SK-N-SH (cell line): ENCODE results near the gene SAPCD2. TPM values are rescaled to one million over a fixed set of nuclear protein-coding genes. Genes with fewer than 3 reads are reported as not detected.

Experiments used
- CTCF ChIA-PET: fragments of 300-600, 350-600 bp; formaldehyde crosslinking; extraction: SDS; loops from one replicate; lab custom pipeline; 2021; lab: Yijun Ruan, JAX
- POLR2A ChIA-PET: fragments of 350-600 bp; sonication (Branson Sonifier 250); formaldehyde crosslinking; extraction: SDS; loops from one replicate; lab custom pipeline; 2020; ENCODE audit warnings: antibody characterized with exemption, inconsistent platforms; lab: Yijun Ruan, JAX
- DNase-seq: peaks from one replicate; pipeline ENCODE4 v3.0.0; 2012
- H2AFZ ChIP-seq: fragments of 200-600 bp; sonication (generic); 2 replicates; pipeline ENCODE4 v1.8.1; 2016; ENCODE audit warnings: antibody characterized with exemption, mild to moderate bottlenecking, low read depth
- H3F3A ChIP-seq: fragments of 200-600 bp; sonication (generic); replicated peaks from 2 replicates; pipeline ENCODE3; 2016; ENCODE audit warnings: antibody characterized with exemption, mild to moderate bottlenecking; ENCODE audit not compliant: insufficient read depth
- H3K27ac ChIP-seq, 2 experiments: fragments of 200-500 bp in 1 of 2; fragments of 200-600 bp in 1 of 2; sonication (Bioruptor generic) in 1 of 2; sonication (generic), shearing (Covaris generic) in 1 of 2; 2 replicates each; pipeline versions ENCODE4 v1.5.1 to v1.6.1; 2014 to 2016; ENCODE audit warnings: low read depth in 2 of 2, inconsistent platforms in 1 of 2, low read length in 1 of 2, mild to moderate bottlenecking in 1 of 2, mixed read lengths in 1 of 2
- H3K27me3 ChIP-seq: fragments of 200-600 bp; sonication (generic), shearing (Covaris generic); 2 replicates; pipeline ENCODE4 v1.6.1; 2016; ENCODE audit warnings: mixed run types; ENCODE audit not compliant: insufficient read depth
- H3K36me3 ChIP-seq, 2 experiments: fragments of 200-500 bp in 1 of 2; fragments of 200-600 bp in 1 of 2; sonication (Bioruptor generic) in 1 of 2; sonication (generic) in 1 of 2; replicated peaks in 1 of 2; 2 replicates each; pipeline versions ENCODE3 to v1.5.1; 2014 to 2016; ENCODE audit warnings: low read length in 1 of 2, mild to moderate bottlenecking in 1 of 2; ENCODE audit not compliant: insufficient read depth in 2 of 2, control insufficient read depth in 1 of 2
- H3K4me1 ChIP-seq, 2 experiments: fragments of 200-500 bp in 1 of 2; fragments of 200-600 bp in 1 of 2; sonication (Bioruptor generic) in 1 of 2; sonication (generic), shearing (Covaris generic) in 1 of 2; 2 replicates each; pipeline versions ENCODE4 v1.5.1 to v1.6.1; 2014 to 2016; ENCODE audit warnings: low read depth in 1 of 2, low read length in 1 of 2, mixed run types in 1 of 2; ENCODE audit not compliant: insufficient read depth in 2 of 2, control insufficient read depth in 1 of 2
- H3K4me2 ChIP-seq: fragments of 200-600 bp; sonication (generic), shearing (Covaris generic); 2 replicates; pipeline ENCODE4 v1.6.1; 2017; ENCODE audit warnings: mixed run types
- H3K4me3 ChIP-seq, 2 experiments: fragments of 200-500 bp in 1 of 2; fragments of 200-600 bp in 1 of 2; sonication (Bioruptor generic) in 1 of 2; sonication (generic), shearing (Covaris generic) in 1 of 2; 2 replicates each; pipeline versions ENCODE4 v1.5.1 to v1.8.1; 2014 to 2016; ENCODE audit warnings: low read depth in 2 of 2, inconsistent platforms in 1 of 2, low read length in 1 of 2, mild to moderate bottlenecking in 1 of 2, mixed read lengths in 1 of 2, moderate library complexity in 1 of 2
- H3K79me2 ChIP-seq: fragments of 200-600 bp; sonication (generic); 2 replicates; pipeline ENCODE4 v1.8.1; 2017; ENCODE audit warnings: mild to moderate bottlenecking; ENCODE audit not compliant: insufficient read depth
- H3K9ac ChIP-seq: fragments of 200-600 bp; sonication (generic); 2 replicates; pipeline ENCODE4 v1.6.1; 2017; ENCODE audit warnings: mixed run types
- H3K9me2 ChIP-seq: fragments of 200-600 bp; sonication (generic); 2 replicates; pipeline ENCODE4 v1.6.1; 2017; ENCODE audit warnings: mixed run types
- H3K9me3 ChIP-seq: fragments of 200-600 bp; sonication (generic); 2 replicates; pipeline ENCODE4 v1.6.1; 2017; ENCODE audit warnings: mixed run types, mild to moderate bottlenecking, moderate library complexity
- H4K20me1 ChIP-seq: fragments of 200-600 bp; sonication (generic); 2 replicates; pipeline ENCODE4 v1.6.1; 2017; ENCODE audit warnings: mild to moderate bottlenecking, mixed run types; ENCODE audit not compliant: insufficient read depth
- EZH2phosphoT487 ChIP-seq: fragments of 200-600 bp; sonication (generic); IDR thresholded peaks from 2 replicates; pipeline ENCODE4 v1.6.1; 2017; ENCODE audit warnings: low read depth, mixed run types, mild to moderate bottlenecking, antibody characterized with exemption, moderate library complexity, borderline replicate concordance
- FOXJ3 ChIP-seq: sonication (generic); formaldehyde crosslinking; IDR thresholded peaks from 2 replicates; pipeline ENCODE4 v1.5.1; 2020; ENCODE audit warnings: mild to moderate bottlenecking, missing genetic modification reagents
- FOXM1 ChIP-seq: IDR thresholded peaks from 2 replicates; pipeline ENCODE4 v1.4.0; 2012; ENCODE audit warnings: low read depth, mild to moderate bottlenecking
- GABPA ChIP-seq: IDR thresholded peaks from 2 replicates; pipeline ENCODE4 v1.4.0; 2012; ENCODE audit warnings: low read depth, mild to moderate bottlenecking
- MEF2A ChIP-seq: IDR thresholded peaks from 2 replicates; pipeline ENCODE4 v1.4.0; 2012; ENCODE audit warnings: low read depth, borderline replicate concordance
- MXI1 ChIP-seq: IDR thresholded peaks from 2 replicates; pipeline ENCODE4 v1.6.1; 2012; ENCODE audit warnings: mild to moderate bottlenecking, low read depth, low read length, improper control_type of control experiment
- NRF1 ChIP-seq: IDR thresholded peaks from 2 replicates; pipeline ENCODE4 v1.6.1; 2012; ENCODE audit warnings: low read depth, mild to moderate bottlenecking, low read length
- POLR2AphosphoS5 ChIP-seq: IDR thresholded peaks from 2 replicates; pipeline ENCODE4 v1.6.1; 2012; ENCODE audit warnings: low read depth, low read length
- RAD21 ChIP-seq: IDR thresholded peaks from 2 replicates; pipeline ENCODE4 v1.6.1; 2012; ENCODE audit warnings: mild to moderate bottlenecking, low read length
- RXRA ChIP-seq: IDR thresholded peaks from 2 replicates; pipeline ENCODE4 v1.4.0; 2012; ENCODE audit warnings: low read depth, mild to moderate bottlenecking, borderline replicate concordance
- SIN3A ChIP-seq: IDR thresholded peaks from 2 replicates; pipeline ENCODE4 v1.6.1; 2012; ENCODE audit warnings: low read depth, mild to moderate bottlenecking, low read length, moderate library complexity, borderline replicate concordance
- TAF1 ChIP-seq: IDR thresholded peaks from 2 replicates; pipeline ENCODE4 v1.6.1; 2012; ENCODE audit warnings: low read depth, mild to moderate bottlenecking, low read length, moderate library complexity, borderline replicate concordance
- TEAD4 ChIP-seq: IDR thresholded peaks from 2 replicates; pipeline ENCODE4 v1.4.0; 2012; ENCODE audit warnings: mild to moderate bottlenecking, borderline replicate concordance; ENCODE audit not compliant: insufficient read depth
- WGBS: methylation state at CpG from one replicate; pipeline ENCODE4 v1.1.6; 2017; ENCODE audit warnings: low lambda C conversion rate; 5-methylcytosine and 5-hydroxymethylcytosine counted together
- polyA plus RNA-seq, 3 experiments: library from polyadenylated mRNA; depleted of rRNA; stranded (reverse); fragments of >200 nt; gene quantifications; 2 replicates each; pipeline ENCODE4 v1.2.3, GENCODE V29; 2012
- TF ChIP-seq, protein P1 (sequence below): IDR thresholded peaks from 2 replicates; pipeline ENCODE4 v1.4.0; 2012; ENCODE audit warnings: low read depth
- TF ChIP-seq, protein P2 (sequence below): IDR thresholded peaks from 2 replicates; pipeline ENCODE4 v1.6.1; 2012; ENCODE audit warnings: mild to moderate bottlenecking, low read depth, low read length, moderate library complexity
- TF ChIP-seq, protein P3 (sequence below): fragments of 200-600 bp; sonication (generic); IDR thresholded peaks from 2 replicates; pipeline ENCODE4 v1.6.1; 2017; ENCODE audit warnings: antibody characterized with exemption, mild to moderate bottlenecking, moderate library complexity
- TF ChIP-seq, protein P4 (sequence below): fragments of 150-350 bp; IDR thresholded peaks from 2 replicates; pipeline ENCODE4 v1.6.1; 2017; ENCODE audit warnings: antibody characterized with exemption, low read length, low read depth, borderline replicate concordance
- TF ChIP-seq, protein P5 (sequence below): fragments of 150-350 bp; IDR thresholded peaks from 2 replicates; pipeline ENCODE4 v1.6.1; 2016; ENCODE audit warnings: mild to moderate bottlenecking, low read depth, low read length

The SAPCD2 gene
- polyA plus RNA-seq, 1 of the 3 experiments (the other 2 are of a cell fraction), result 6.0 TPM

DNA sequence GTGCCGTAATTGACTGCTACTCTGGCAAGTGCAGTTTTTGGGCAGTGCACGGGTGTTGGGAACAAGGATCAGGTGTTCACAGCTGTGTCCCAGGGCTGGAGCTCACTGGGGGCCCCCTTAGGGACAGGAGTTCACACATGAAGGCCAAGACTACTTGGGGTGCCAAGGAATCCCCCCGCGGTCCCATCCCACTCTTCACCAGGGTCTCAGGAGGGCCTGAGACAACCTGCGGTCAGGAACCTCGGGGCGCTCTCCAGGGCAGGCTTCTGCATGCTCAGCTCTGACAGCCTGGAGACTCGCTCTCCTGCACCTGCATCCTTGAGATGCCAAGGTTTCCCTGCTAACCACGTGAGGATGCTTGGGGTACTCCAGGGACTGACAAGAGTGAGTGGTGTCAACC is 14.2 kb upstream of the SAPCD2 start:
- peak overlapping the region in 1 of 2 experiments; percentile 85; a peak in 2 of 4 replicates for H3K27ac ChIP-seq
- H3F3A ChIP-seq, result peaks cover 18% of the 10 kb centered on the region
- WGBS, result 100% methylated on average over 5 of the region's 9 CpGs
- H3K79me2 ChIP-seq, result peaks cover 14% of the 10 kb centered on the region; the same call in 1 of the 2 replicates
- H3K9me3 ChIP-seq, result no peaks in the 10 kb centered on the region
- peaks cover 3 to 16% of the 10 kb centered on the region in 2 experiments for H3K36me3 ChIP-seq
- no peak for DNase-seq
- H2AFZ ChIP-seq, result no peak overlapping the region
- H3K9me2 ChIP-seq, result no peaks in the 10 kb centered on the region
- TF ChIP-seq FOXJ3 (no peak), SIN3A (no peak), TAF1 (no peak)
- TF ChIP-seq, protein P1, sequence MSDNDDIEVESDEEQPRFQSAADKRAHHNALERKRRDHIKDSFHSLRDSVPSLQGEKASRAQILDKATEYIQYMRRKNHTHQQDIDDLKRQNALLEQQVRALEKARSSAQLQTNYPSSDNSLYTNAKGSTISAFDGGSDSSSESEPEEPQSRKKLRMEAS, result no peak
- H3K9ac ChIP-seq, result no peak overlapping the region
- H3K4me3 ChIP-seq, result no peak overlapping the region
- no peaks in the 10 kb centered on the region for H3K27me3 ChIP-seq
- ChIA-PET POLR2A (no interaction called here), CTCF (interaction anchor here (2.4 kb wide), 1 partner anchor 50 kb away, joined by 11 read pairs; no protein-coding TSS in a partner anchor)
- peaks cover 13 to 21% of the 10 kb centered on the region in 2 experiments for H3K4me1 ChIP-seq
- H3K4me2 ChIP-seq, result no peak overlapping the region
- no peaks in the 10 kb centered on the region for H4K20me1 ChIP-seq

DNA sequence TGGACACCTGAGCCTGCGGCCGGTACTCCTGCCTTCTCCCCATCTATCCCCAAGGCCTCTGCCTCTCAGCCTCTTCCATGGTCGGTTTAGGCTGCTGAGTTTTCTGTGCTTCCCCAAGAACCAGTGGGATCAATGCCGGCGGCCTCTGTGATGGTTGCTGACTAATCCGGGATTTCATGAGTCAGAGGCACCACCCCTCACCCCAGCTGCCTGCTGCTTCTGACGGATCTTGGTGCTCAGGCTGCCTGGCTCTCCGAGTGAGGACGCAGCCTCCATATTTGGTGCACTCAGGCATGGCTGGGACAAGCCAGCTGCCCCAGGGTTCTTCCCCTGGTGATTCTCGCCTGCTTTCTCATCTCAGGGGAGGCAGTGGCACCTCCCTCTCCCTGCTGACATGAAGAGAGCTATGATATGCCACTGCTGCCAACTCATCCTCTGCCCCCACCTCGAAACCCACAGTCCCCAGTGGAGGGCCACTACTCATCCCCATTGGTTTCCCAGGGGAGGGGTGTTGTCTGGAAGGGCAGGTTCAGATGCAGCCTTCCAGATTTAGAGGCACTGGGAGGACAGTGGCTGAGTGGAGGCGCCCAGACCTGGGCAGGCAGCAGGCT is 13.1 kb upstream of the SAPCD2 start:
- H3K4me2 ChIP-seq, result peak overlapping the region; percentile 74
- H3K27me3 ChIP-seq, result no peaks in the 10 kb centered on the region
- H3F3A ChIP-seq, result peaks cover 18% of the 10 kb centered on the region
- peaks cover 12% of the 10 kb centered on the region; the same call in 1 of the 2 replicates for H3K79me2 ChIP-seq
- peaks cover 13 to 21% of the 10 kb centered on the region in 2 experiments for H3K4me1 ChIP-seq
- peaks cover 3 to 9% of the 10 kb centered on the region in 2 experiments for H3K36me3 ChIP-seq
- H4K20me1 ChIP-seq, result no peaks in the 10 kb centered on the region
- 14% methylated on average over 7 of the region's 12 CpGs for WGBS
- peak overlapping the region; percentile 64 for H2AFZ ChIP-seq
- H3K9me3 ChIP-seq, result no peaks in the 10 kb centered on the region
- H3K9ac ChIP-seq, result peak overlapping the region; percentile 49; the same call in 1 of the 2 replicates
- peak overlapping the region in 1 of 2 experiments; percentile 85; a peak in 3 of 4 replicates for H3K27ac ChIP-seq
- CTCF ChIA-PET, result interaction anchor here (0.7 to 2.4 kb wide), 3 partner anchors 16 to 49 kb away, joined by 3 to 11 read pairs (median 4); no protein-coding TSS in a partner anchor
- POLR2A ChIA-PET, result interaction anchor here (0.9 kb wide), 1 partner anchor 157 kb away, joined by 3 read pairs; no protein-coding TSS in a partner anchor
- no peak for DNase-seq
- H3K4me3 ChIP-seq, result no peak overlapping the region
- H3K9me2 ChIP-seq, result no peaks in the 10 kb centered on the region
- TF ChIP-seq GABPA (no peak), NRF1 (no peak), TEAD4 (no peak), FOXM1 (no peak), MEF2A (no peak), TAF1 (peak; percentile 55; the same call in 1 of the 2 replicates), FOXJ3 (no peak), RXRA (no peak; the same call in 1 of the 2 replicates), EZH2phosphoT487 (no peak), POLR2AphosphoS5 (peak; percentile 65; the same call in 1 of the 2 replicates), MXI1 (no peak), RAD21 (no peak)
- TF ChIP-seq, protein P2, sequence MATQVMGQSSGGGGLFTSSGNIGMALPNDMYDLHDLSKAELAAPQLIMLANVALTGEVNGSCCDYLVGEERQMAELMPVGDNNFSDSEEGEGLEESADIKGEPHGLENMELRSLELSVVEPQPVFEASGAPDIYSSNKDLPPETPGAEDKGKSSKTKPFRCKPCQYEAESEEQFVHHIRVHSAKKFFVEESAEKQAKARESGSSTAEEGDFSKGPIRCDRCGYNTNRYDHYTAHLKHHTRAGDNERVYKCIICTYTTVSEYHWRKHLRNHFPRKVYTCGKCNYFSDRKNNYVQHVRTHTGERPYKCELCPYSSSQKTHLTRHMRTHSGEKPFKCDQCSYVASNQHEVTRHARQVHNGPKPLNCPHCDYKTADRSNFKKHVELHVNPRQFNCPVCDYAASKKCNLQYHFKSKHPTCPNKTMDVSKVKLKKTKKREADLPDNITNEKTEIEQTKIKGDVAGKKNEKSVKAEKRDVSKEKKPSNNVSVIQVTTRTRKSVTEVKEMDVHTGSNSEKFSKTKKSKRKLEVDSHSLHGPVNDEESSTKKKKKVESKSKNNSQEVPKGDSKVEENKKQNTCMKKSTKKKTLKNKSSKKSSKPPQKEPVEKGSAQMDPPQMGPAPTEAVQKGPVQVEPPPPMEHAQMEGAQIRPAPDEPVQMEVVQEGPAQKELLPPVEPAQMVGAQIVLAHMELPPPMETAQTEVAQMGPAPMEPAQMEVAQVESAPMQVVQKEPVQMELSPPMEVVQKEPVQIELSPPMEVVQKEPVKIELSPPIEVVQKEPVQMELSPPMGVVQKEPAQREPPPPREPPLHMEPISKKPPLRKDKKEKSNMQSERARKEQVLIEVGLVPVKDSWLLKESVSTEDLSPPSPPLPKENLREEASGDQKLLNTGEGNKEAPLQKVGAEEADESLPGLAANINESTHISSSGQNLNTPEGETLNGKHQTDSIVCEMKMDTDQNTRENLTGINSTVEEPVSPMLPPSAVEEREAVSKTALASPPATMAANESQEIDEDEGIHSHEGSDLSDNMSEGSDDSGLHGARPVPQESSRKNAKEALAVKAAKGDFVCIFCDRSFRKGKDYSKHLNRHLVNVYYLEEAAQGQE, result no peak
- TF ChIP-seq, protein P3, sequence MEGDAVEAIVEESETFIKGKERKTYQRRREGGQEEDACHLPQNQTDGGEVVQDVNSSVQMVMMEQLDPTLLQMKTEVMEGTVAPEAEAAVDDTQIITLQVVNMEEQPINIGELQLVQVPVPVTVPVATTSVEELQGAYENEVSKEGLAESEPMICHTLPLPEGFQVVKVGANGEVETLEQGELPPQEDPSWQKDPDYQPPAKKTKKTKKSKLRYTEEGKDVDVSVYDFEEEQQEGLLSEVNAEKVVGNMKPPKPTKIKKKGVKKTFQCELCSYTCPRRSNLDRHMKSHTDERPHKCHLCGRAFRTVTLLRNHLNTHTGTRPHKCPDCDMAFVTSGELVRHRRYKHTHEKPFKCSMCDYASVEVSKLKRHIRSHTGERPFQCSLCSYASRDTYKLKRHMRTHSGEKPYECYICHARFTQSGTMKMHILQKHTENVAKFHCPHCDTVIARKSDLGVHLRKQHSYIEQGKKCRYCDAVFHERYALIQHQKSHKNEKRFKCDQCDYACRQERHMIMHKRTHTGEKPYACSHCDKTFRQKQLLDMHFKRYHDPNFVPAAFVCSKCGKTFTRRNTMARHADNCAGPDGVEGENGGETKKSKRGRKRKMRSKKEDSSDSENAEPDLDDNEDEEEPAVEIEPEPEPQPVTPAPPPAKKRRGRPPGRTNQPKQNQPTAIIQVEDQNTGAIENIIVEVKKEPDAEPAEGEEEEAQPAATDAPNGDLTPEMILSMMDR, result no peak
- TF ChIP-seq, protein P4, sequence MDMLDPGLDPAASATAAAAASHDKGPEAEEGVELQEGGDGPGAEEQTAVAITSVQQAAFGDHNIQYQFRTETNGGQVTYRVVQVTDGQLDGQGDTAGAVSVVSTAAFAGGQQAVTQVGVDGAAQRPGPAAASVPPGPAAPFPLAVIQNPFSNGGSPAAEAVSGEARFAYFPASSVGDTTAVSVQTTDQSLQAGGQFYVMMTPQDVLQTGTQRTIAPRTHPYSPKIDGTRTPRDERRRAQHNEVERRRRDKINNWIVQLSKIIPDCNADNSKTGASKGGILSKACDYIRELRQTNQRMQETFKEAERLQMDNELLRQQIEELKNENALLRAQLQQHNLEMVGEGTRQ, result no peak
- TF ChIP-seq, protein P5, sequence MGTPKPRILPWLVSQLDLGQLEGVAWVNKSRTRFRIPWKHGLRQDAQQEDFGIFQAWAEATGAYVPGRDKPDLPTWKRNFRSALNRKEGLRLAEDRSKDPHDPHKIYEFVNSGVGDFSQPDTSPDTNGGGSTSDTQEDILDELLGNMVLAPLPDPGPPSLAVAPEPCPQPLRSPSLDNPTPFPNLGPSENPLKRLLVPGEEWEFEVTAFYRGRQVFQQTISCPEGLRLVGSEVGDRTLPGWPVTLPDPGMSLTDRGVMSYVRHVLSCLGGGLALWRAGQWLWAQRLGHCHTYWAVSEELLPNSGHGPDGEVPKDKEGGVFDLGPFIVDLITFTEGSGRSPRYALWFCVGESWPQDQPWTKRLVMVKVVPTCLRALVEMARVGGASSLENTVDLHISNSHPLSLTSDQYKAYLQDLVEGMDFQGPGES, result no peak
